Hypothalamus (tissue), 51 donors: Measurements from ENCODE around the gene CFC1.
"Not testable (repeated sequence)": the region's sequence is repeated elsewhere in the genome, so short reads cannot be mapped to it uniquely, and the experiment has no call there.

Experiments
- DNase-seq, 51 donors: peaks; one replicate each; lab custom pipeline; 2025; lab: John Stamatoyannopoulos, UW

The CFC1 gene

DNA sequence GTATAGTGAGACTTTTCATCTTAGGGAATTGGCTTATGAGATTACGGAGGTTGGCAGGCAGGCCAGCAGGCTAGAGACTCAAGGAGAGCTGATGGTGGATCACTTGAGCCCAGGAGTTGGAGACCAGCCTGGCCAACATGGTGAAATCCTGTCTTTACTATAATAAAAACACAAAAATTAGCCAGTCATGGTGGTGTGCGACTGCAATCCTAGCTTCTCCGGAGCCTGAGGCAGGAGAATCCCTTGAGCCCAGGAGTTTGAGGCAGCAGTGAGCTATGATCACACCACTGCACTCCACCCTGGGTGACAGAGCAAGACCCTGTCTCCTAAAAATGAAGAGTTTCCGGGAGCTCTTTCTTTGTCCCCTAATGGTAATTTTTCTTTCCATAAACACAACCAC, 14.6 kb downstream of the CFC1 start:
- DNase-seq = not testable (repeated sequence)

DNA sequence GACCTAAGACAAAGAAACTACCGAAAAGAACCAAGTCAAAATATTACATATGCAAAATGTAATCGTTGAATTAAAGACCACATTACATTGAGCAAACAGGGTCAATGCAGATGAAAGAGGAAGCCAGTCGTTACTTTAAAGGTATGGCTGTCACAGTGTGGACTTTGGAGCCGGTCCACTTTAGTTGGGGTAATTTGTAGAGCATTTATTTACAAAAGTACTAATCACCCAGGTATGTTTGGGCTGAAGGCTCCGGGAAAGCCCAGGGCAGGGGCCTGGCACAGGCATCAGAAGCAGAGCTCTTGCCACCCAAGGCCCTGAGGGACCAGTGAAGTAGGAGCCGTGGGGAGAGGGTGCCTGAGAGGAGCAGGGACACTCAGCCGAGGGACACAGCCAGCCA, 15.8 kb downstream of the CFC1 start:
- not testable (repeated sequence) for DNase-seq

DNA sequence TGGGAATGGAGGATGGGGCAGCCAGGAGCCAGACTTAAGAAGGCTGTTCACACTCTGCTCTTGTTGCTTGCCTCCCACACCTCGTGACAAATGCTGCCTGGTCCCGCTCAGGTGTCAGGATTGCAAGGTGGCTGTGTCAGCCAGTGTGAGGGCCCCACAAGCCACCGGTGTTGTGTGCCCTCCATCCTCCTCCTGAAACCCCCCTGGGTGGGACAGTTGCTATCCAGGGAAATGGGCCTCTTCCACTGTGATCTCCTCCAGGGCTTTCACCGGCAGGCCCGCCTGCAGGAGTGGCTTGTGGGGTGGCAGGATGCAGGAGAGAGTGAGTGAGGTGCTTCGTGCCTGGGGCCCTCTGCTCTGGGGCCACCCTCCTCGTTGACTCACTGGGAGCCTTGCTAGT, 16.4 kb downstream of the CFC1 start:
- DNase-seq = not testable (repeated sequence)

DNA sequence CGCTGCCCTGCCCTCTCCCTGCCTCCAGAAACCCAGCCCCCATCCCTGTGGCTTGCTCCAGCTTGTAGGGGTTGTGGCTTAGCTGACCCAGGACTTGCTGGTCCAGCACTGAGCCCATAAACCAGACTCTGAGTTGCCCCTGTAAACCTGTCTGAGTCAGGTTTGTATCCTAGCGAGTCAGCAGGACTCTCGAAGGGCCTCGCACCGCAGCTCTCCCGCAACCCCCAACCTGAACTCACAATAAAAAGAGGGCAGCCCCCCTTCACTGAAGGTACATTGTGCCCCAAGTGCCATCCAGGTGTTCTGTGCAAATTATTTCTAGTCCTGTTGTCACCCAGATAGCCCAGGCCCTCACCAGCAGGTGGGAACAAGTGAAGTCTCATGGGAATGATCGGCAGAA, 17.9 kb downstream of the CFC1 start:
- not testable (repeated sequence) for DNase-seq

DNA sequence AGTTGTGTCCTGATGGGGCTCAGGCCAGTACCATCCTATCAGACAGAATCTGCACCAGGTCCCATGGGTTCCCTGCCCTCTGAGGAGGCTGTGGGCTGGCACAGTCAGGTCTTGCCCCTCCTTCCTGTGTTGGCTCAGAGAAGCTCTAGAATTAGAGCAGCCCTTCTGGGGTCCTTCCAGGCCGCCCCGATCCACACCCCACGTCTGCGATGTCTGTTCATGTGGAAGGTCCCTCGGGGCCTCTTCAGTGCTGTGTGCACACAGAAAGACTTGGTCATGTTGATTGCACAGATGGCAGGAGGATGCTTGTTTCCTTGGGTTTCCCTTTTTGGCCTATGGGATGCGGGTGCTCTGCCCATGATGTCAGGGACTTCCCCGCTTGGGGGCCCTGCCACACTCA, 20.3 kb downstream of the CFC1 start:
- DNase-seq = not testable (repeated sequence)

DNA sequence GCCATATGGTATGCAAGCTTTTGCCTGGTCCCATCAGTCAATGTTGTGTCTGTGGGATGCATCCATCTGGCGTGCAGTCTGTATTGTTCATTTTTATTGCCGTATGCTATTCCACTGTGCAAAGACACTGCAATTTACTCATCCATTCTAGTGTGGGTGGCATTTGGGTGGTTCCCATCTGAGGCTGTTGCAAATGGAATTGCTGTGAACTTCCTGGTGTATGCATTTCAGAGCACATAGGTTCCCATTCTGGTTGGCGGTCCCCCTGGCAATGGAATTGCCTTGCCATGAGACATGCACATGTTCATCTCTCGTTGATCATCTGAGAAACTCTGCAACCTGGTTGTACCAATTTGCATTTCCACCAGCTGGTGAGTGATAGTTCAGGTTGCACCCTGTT, 21.8 kb downstream of the CFC1 start:
- DNase-seq = not testable (repeated sequence)

DNA sequence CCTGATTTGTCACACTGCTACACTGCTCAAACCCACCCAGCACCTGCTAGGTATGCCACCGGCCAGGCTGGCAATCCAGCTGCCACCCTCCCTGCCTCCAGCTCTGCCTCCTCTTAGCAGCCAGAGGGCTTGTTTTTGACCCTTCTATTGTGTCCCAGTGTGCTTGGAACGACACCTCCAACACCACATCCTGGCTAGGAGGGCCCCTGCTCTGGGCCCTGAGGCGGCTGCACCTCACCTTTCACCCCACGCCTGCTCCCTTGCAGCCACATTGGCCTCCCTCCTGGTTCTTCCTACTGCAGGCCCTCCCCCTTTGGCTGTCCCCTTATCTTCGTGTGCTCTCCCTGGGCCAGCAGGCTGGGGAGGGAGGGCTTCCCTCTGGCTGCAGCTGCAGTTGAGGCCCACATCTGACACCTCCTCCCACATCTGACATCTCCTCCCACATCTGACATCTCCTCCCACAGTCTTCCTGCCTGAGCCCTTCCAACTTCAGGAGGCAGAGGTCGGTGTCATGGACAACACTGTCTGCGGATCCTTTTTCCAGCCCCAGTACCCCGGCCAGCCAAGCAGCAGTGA, 23.1 kb downstream of the CFC1 start:
- not testable (repeated sequence) for DNase-seq

DNA sequence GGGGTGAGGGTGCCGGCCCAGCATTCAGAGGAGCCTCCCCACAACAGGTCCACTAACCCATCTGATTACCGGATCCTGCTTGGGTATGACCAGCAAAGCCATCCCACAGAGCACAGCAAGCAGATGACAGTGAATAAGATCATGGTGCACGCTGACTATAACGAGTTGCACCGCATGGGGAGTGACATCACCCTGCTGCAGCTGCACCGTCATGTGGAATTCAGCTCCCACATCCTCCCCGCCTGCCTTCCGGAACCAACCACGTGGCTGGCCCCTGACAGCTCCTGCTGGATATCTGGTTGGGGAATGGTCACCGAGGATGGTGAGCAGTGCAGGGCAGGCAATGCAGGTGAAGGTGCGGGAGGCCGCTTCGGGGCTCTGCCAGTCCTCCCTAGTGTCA, 25.1 kb downstream of the CFC1 start:
- not testable (repeated sequence) for DNase-seq

DNA sequence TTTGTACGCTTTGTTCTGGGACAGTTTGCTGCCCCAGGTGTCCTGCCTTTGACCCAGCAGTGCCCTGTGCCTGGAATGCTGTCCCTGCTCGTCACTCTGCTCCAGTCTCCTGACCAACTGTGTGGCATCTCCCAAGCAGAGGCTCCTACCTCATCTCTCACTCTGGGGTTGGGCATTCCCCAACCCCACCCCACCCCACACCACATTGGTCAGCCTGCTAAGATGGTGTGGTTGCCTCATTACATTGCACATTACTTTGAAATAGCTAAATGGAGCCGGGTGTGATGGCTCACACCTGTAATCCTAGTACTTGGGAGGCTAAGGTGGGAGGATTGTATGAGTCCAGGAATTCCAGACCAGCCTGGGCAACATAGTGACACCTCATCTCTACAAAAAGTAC, 27.4 kb downstream of the CFC1 start:
- not testable (repeated sequence) for DNase-seq

DNA sequence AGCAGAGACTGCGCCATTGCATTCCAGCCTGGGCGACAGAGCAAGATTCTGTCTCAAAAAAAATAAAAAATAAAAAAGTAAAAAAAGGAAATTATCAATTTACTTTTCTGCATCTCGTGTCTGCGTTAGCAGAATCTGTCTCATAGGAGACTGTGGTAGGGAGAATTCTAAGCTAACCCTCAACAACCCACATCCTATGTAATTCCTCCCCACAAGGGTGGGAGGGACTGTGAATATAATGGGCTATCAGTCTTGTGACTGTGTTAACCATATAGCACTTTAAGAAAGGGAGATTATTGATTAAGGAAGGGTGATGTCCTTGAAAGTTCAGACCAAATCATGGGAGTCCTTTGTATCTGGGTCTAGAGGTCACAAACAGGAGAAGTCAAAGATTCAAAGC, 33.2 kb downstream of the CFC1 start:
- DNase-seq = not testable (repeated sequence)

DNA sequence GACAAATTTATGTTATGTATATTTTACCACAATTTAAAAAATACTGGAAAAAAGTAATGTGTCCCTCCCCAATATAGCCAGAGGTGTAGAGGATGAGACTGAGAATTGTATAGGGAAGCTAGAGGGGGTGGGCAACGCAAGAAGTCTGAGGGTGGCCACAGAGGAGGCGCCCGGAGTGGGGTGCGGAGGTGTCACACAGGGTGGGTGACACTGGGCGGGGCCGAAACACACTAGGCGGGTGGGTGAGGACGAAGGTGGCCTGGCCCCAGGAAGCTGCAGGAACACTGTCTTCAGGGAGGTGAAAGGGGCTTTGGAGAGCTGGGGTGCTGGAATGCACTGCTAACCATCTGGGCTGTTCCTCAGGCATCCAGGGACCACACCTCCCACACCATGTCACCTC, 42.9 kb downstream of the CFC1 start:
- DNase-seq = not testable (repeated sequence)

DNA sequence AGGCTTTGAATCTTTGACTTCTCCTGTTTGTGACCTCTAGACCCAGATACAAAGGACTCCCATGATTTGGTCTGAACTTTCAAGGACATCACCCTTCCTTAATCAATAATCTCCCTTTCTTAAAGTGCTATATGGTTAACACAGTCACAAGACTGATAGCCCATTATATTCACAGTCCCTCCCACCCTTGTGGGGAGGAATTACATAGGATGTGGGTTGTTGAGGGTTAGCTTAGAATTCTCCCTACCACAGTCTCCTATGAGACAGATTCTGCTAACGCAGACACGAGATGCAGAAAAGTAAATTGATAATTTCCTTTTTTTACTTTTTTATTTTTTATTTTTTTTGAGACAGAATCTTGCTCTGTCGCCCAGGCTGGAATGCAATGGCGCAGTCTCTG, 45.2 kb downstream of the CFC1 start:
- DNase-seq = not testable (repeated sequence)

DNA sequence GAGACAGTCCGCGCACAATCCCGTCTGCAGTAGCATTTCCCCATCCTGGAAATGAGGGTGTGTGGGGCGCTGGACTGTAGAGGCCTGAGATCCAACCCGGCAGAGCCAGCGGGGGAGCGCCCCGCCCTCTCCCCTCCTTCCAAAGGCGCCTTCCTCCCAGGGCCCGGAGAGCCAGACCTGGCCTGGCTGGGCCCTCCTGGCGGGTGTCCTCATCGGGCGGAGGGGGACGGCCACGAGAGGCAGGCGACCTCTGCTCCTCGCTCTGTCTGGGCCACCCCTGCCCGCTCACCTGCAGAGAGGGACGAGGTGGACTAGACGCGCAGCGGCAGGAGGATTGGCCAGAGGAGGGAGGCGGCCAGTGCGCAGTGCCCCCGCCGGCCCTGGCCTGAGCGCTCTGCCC, 49.9 kb downstream of the CFC1 start:
- DNase-seq = not testable (repeated sequence)

DNA sequence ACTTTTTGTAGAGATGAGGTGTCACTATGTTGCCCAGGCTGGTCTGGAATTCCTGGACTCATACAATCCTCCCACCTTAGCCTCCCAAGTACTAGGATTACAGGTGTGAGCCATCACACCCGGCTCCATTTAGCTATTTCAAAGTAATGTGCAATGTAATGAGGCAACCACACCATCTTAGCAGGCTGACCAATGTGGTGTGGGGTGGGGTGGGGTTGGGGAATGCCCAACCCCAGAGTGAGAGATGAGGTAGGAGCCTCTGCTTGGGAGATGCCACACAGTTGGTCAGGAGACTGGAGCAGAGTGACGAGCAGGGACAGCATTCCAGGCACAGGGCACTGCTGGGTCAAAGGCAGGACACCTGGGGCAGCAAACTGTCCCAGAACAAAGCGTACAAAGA, 51.0 kb downstream of the CFC1 start:
- DNase-seq = not testable (repeated sequence)

DNA sequence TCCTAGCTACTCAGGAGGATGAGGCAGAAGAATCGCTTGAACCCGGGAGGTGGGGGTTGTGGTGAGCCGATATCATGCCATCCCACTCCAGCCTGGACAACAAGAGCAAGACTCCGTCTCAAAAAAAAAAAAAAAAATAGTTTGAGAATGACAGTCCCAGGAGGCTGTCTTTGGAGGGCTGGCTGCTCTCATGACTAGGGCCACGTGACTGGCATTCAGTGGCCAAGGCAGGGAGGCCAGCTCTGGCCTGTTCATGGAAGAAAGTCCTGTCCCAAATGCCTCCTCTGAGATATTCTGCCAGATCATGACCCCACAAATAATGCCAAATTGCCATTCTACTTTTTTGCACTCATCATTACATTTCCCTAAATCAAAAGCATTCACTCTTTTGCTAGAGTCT, 54.4 kb downstream of the CFC1 start:
- DNase-seq = not testable (repeated sequence)

DNA sequence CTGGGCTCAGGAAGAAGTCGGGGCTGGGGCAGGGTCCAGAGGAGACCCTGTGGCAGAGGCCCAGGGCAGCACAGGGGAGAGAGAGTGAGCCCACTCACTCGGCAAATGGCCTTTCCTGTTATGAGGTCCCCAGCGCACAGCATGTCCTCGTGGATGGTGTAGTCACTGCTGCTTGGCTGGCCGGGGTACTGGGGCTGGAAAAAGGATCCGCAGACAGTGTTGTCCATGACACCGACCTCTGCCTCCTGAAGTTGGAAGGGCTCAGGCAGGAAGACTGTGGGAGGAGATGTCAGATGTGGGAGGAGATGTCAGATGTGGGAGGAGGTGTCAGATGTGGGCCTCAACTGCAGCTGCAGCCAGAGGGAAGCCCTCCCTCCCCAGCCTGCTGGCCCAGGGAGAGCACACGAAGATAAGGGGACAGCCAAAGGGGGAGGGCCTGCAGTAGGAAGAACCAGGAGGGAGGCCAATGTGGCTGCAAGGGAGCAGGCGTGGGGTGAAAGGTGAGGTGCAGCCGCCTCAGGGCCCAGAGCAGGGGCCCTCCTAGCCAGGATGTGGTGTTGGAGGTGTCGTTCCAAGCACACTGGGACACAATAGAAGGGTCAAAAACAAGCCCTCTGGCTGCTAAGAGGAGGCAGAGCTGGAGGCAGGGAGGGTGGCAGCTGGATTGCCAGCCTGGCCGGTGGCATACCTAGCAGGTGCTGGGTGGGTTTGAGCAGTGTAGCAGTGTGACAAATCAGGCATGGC, 55.4 kb downstream of the CFC1 start:
- not testable (repeated sequence) for DNase-seq

DNA sequence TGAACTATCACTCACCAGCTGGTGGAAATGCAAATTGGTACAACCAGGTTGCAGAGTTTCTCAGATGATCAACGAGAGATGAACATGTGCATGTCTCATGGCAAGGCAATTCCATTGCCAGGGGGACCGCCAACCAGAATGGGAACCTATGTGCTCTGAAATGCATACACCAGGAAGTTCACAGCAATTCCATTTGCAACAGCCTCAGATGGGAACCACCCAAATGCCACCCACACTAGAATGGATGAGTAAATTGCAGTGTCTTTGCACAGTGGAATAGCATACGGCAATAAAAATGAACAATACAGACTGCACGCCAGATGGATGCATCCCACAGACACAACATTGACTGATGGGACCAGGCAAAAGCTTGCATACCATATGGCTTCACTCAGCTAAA, 56.6 kb downstream of the CFC1 start:
- DNase-seq = not testable (repeated sequence)
